Measurements from ENCODE around the gene C1orf159. TPM values are rescaled to one million over a fixed set of nuclear protein-coding genes. Genes with fewer than 3 reads are reported as not detected.

The C1orf159 gene
- total and polyA plus RNA-seq, 9 of the 15 experiments (the other 6 are each of a cell fraction or from before 2014, with no cell fraction given): 0.28 to 54.9 (median 10.6) TPM

- Histone ChIP-seq H3K27ac (ENCODE audit: extremely low read depth, low read depth, low read length) (no peak overlapping the region), H3K9me3 (replicated peaks; ENCODE audit: control insufficient read depth, insufficient read depth, low read depth, low read length) (no peaks in the 10 kb centered on the region), H4K20me1 (replicated peaks; ENCODE audit: control insufficient read depth, insufficient read depth, low read length) (no peaks in the 10 kb centered on the region), H3K9ac (ENCODE audit: insufficient read depth in 1 of 2, low read depth in 2 of 2, low read length in 2 of 2) (peak overlapping the region in 1 of 2 experiments; percentile 83; a peak in 2 of 4 replicates), H2AFZ (ENCODE audit: low read depth, low read length) (peak overlapping the region; percentile 72; the same call in 1 of the 2 replicates), H3K79me2 (ENCODE audit: control insufficient read depth, insufficient read depth, low read length) (no peaks in the 10 kb centered on the region), H3K4me2 (ENCODE audit: insufficient read depth, low read length) (no peak overlapping the region), H3K27me3 (ENCODE audit: control insufficient read depth in 2 of 2, insufficient read depth in 2 of 2, low read length in 2 of 2) (peaks cover 1 to 2% of the 10 kb centered on the region in 2 experiments; a peak in 2 of 5 replicates), H3K36me3 (ENCODE audit: control insufficient read depth, insufficient read depth, low read length) (no peaks in the 10 kb centered on the region), H3K4me1 (replicated peaks in 1 of 2; ENCODE audit: control insufficient read depth in 2 of 2, insufficient read depth in 2 of 2, low read length in 2 of 2) (peaks cover 16 to 79% of the 10 kb centered on the region in 2 experiments), H3K4me3 (no peak overlapping the region), H3K9me1 (ENCODE audit: control insufficient read depth, insufficient read depth, low read length) (no peaks in the 10 kb centered on the region)
- DNase-seq (ENCODE audit: extremely low read depth in 1 of 4, low spot score in 3 of 4) (no peak), ATAC-seq (no peak), FAIRE-seq (no peak)
- intact Hi-C loops (cut with micrococcal nuclease) (no loop called here), in situ Hi-C loops (cut with MboI) (no loop called here)
- ChIA-PET CTCF (ENCODE audit: low intra/inter-chr PET ratio) (no interaction called here), POLR2A (no interaction called here)
- WGBS (ENCODE audit: insufficient coverage, low coverage, missing lambda C conversion rate): 86% methylated on average over 26 of the region's 28 CpGs
- BruUV-seq (replicated peaks): no TSS peak
- TF ChIP-seq MAX (CRISPR knock-in tag; IDR thresholded peaks at IDR 0.05): 0 out of 2 replicates have a peak, but pooled peaks have one; percentile 22
- TF ChIP-seq COPS2 (conservative IDR thresholded peaks at IDR 0.05): no peak
- TF ChIP-seq TEAD1 (CRISPR knock-in tag; IDR thresholded peaks at IDR 0.05): 0 out of 4 replicates have a peak, but pooled peaks of 1 of the 2 experiments have one; percentile 41
- no peak for TF ChIP-seq ZNF280A (IDR thresholded peaks at IDR 0.05; ENCODE audit: low read depth, partially characterized antibody)
- 0 out of 2 replicates have a peak, but pooled peaks have one; percentile 18 for TF ChIP-seq RBM14 (IDR thresholded peaks at IDR 0.05; ENCODE audit: borderline replicate concordance, insufficient read depth, low read depth, low read length)
- TF ChIP-seq ZBTB7A (IDR thresholded peaks at IDR 0.05; ENCODE audit: borderline replicate concordance, control insufficient read depth, low read depth, low read length): peak; percentile 5; the same call in 1 of the 2 replicates
- 0 out of 2 replicates have a peak, but pooled peaks have one; percentile 35 for TF ChIP-seq ARID4B (CRISPR knock-in tag; IDR thresholded peaks at IDR 0.05)
- peak; percentile 36; the same call in 1 of the 2 replicates for TF ChIP-seq RBFOX2 (IDR thresholded peaks at IDR 0.05; ENCODE audit: low read depth, low read length)
- TF ChIP-seq ETV6 (IDR thresholded peaks at IDR 0.05; ENCODE audit: borderline replicate concordance in 1 of 2, low read depth in 2 of 2, low read length in 1 of 2): no peak
- TF ChIP-seq ETV6 (CRISPR knock-in tag; IDR thresholded peaks at IDR 0.05; ENCODE audit: borderline replicate concordance): no peak
Measured at GRCh38 chr1:1134300-1134970, 18.5 kb upstream of the C1orf159 start.
